Measurements from ENCODE around the gene LIFR. TPM values are rescaled to one million over a fixed set of nuclear protein-coding genes. Genes with fewer than 3 reads are reported as not detected.

The LIFR gene
- total RNA-seq, 1 experiment from 2014 or later: 7.8 TPM

- Histone ChIP-seq H3K9ac (ENCODE audit: extremely low read depth, insufficient read length, low read length) (no peak overlapping the region), H3T11ph (ENCODE audit: low read length) (no peak overlapping the region), H2BK15ac (ENCODE audit: low read depth, low read length) (no peak overlapping the region), H3K23me2 (ENCODE audit: insufficient read length, low read depth, low read length, poor library complexity, severe bottlenecking) (no peaks in the 10 kb centered on the region), H4K8ac (replicated peaks; ENCODE audit: insufficient read length, low read depth, low read length) (no peak overlapping the region), H4K5ac (ENCODE audit: insufficient read length, low read depth, low read length) (no peak overlapping the region), H3K56ac (ENCODE audit: insufficient read length, low read depth, low read length) (no peak overlapping the region), H2AK5ac (ENCODE audit: insufficient read length, low read length) (no peak overlapping the region), H3K4me1 (ENCODE audit: insufficient read depth, low read length) (no peaks in the 10 kb centered on the region), H3K27me3 (ENCODE audit: insufficient read depth, low read length) (no peaks in the 10 kb centered on the region), H4K20me1 (ENCODE audit: control insufficient read depth, insufficient read depth, insufficient read length) (no peaks in the 10 kb centered on the region), H3K27ac (ENCODE audit: insufficient read length, low read depth, low read length) (no peak overlapping the region), H2BK120ac (ENCODE audit: low read depth, low read length, poor library complexity, severe bottlenecking) (no peak overlapping the region), H2BK20ac (ENCODE audit: low read depth, low read length, poor library complexity, severe bottlenecking) (no peak overlapping the region), H3K79me1 (ENCODE audit: insufficient read depth, low read depth, low read length, poor library complexity, severe bottlenecking) (no peaks in the 10 kb centered on the region), H3K18ac (ENCODE audit: insufficient read length, low read depth, low read length) (no peak overlapping the region), H3K23ac (ENCODE audit: insufficient read length, low read depth, low read length) (no peak overlapping the region), H2BK12ac (ENCODE audit: insufficient read length, low read depth, low read length) (no peak overlapping the region), H2BK5ac (ENCODE audit: insufficient read length, low read length) (no peak overlapping the region), H3K14ac (ENCODE audit: insufficient read depth, low read length) (no peak overlapping the region), H3K9me3 (ENCODE audit: control insufficient read depth, low read depth, low read length) (no peaks in the 10 kb centered on the region), H4K91ac (ENCODE audit: insufficient read length, low read depth, low read length) (no peak overlapping the region), H3K4me2 (ENCODE audit: insufficient read depth, insufficient read length, low read length) (no peak overlapping the region), H3K79me2 (ENCODE audit: insufficient read depth, low read length) (no peaks in the 10 kb centered on the region), H2AFZ (ENCODE audit: low read length) (no peak overlapping the region), H3K4ac (ENCODE audit: low read depth, low read length) (no peak overlapping the region)
- no peak overlapping the region for H3K27ac Mint-ChIP-seq
- peaks cover 0 to 5% of the 10 kb centered on the region in 2 experiments; a peak in 2 of 4 replicates for H3K4me1 Mint-ChIP-seq
- H3K9me3 Mint-ChIP-seq: no peaks in the 10 kb centered on the region
- peaks cover 11% of the 10 kb centered on the region for H3K27me3 Mint-ChIP-seq (ENCODE audit: low read depth)
- WGBS (ENCODE audit: extremely low coverage, insufficient read length, low lambda C conversion rate): no CpG with 5 or more reads among the region's 4 CpGs
- no peak overlapping the region for H3K4me3 Mint-ChIP-seq
- no peaks in the 10 kb centered on the region for H3K36me3 Mint-ChIP-seq (ENCODE audit: insufficient read depth in 1 of 3, low read depth in 3 of 3)
- no peak for TF ChIP-seq CTCF (conservative IDR thresholded peaks at IDR 0.05)
- DNase-seq: no peak
These were observed 25.2 kb upstream of the LIFR start for GRCh38 chr5:38581597-38581996.

All from H9 (cell line).